ENCODE measurements around the gene KLC1. TPM values are rescaled to one million over a fixed set of nuclear protein-coding genes. Genes with fewer than 3 reads are reported as not detected.

KLC1 gene
- total and polyA plus RNA-seq, 2 of the 13 experiments (the other 11 are each of a cell fraction or from before 2014, with no cell fraction given) = 53.2 to 63.5 TPM

- 88% methylated on average over 15 of the region's 15 CpGs for WGBS (ENCODE audit: low lambda C conversion rate)
- Histone ChIP-seq H4K20me1 (ENCODE audit: insufficient read depth, low read length) (no peaks in the 10 kb centered on the region), H3K36me3 (replicated peaks in 1 of 2; ENCODE audit: control insufficient read depth in 1 of 2, insufficient read depth in 2 of 2, low read length in 2 of 2) (peaks cover 23 to 79% of the 10 kb centered on the region in 2 experiments), H3K79me2 (ENCODE audit: insufficient read depth, low read length) (no peaks in the 10 kb centered on the region), H3K27ac (ENCODE audit: extremely low read length, insufficient read depth, low read length) (no peak overlapping the region), H3K9me3 (ENCODE audit: low read length) (no peaks in the 10 kb centered on the region), H3K9ac (ENCODE audit: insufficient read depth, low read depth, low read length) (no peak overlapping the region), H3K27me3 (ENCODE audit: control insufficient read depth in 1 of 2, insufficient read depth in 2 of 2, low read length in 2 of 2) (no peaks in the 10 kb centered on the region), H3K4me3 (replicated peaks in 1 of 3; ENCODE audit: insufficient read depth in 1 of 3, low read depth in 2 of 3, low read length in 3 of 3) (no peak overlapping the region), H3K4me1 (ENCODE audit: insufficient read depth, low read length) (no peaks in the 10 kb centered on the region), H2AFZ (ENCODE audit: low read length) (no peak overlapping the region), H3K4me2 (ENCODE audit: low read depth, low read length) (no peak overlapping the region)
- BruUV-seq (replicated peaks) = no TSS peak
- DNase-seq (ENCODE audit: low spot score) (no peak), ATAC-seq (no peak), FAIRE-seq (no peak)
- TF ChIP-seq WIZ (CRISPR knock-in tag; IDR thresholded peaks at IDR 0.05) (no peak), ZNF121 (CRISPR knock-in tag; IDR thresholded peaks at IDR 0.05) (no peak), ATF4 (CRISPR knock-in tag; IDR thresholded peaks at IDR 0.05) (no peak), ZNF430 (CRISPR knock-in tag; IDR thresholded peaks at IDR 0.05) (no peak), CREBL2 (CRISPR knock-in tag; IDR thresholded peaks at IDR 0.05; ENCODE audit: borderline replicate concordance) (no peak), SIX4 (CRISPR knock-in tag; IDR thresholded peaks at IDR 0.05) (no peak), JDP2 (CRISPR knock-in tag; IDR thresholded peaks at IDR 0.05; ENCODE audit: borderline replicate concordance) (no peak), ARHGAP35 (CRISPR knock-in tag; IDR thresholded peaks at IDR 0.05; ENCODE audit: borderline replicate concordance) (no peak), TARDBP (CRISPR knock-in tag; IDR thresholded peaks at IDR 0.05) (no peak), GATAD2A (CRISPR knock-in tag; IDR thresholded peaks at IDR 0.05) (no peak)
- ChIA-PET CTCF (ENCODE audit: low intra/inter-chr PET ratio, low total read pairs) (no interaction called here), POLR2A (no interaction called here)
- intact Hi-C loops (cut with micrococcal nuclease; ENCODE audit: unreplicated experiment) (no loop called here), in situ Hi-C loops (cut with HindIII; ENCODE audit: extremely low pct_ligation_motif_present, low pct_unique_long_range_greater_than_20kb) (no loop called here)
Observed at GRCh38 chr14:103683139-103683538, 54.1 kb downstream of the KLC1 start.

Measured in HepG2 (cell line).